Spleen (tissue), 7 donors: Measurements from ENCODE around the gene C16orf54.

Source experiments
- POLR2AphosphoS5 ChIP-seq, 3 donors: sonication (generic); formaldehyde crosslinking; IDR thresholded peaks; one replicate each; pipeline ENCODE4 v1.5.1; 2017; ENCODE audit warnings: antibody characterized with exemption in 3 of 3
- TF ChIP-seq, protein P1 (sequence below), 11 experiments: fragments of 200-600 bp in 7 of 11; fragments of 450-650 bp in 4 of 11; sonication (generic) in 4 of 11; IDR thresholded peaks in 8 of 11; conservative IDR thresholded peaks in 3 of 11; 1 replicate in 7 of 11; 2 replicates in 4 of 11; pipeline versions ENCODE4 v1.4.0 to v1.8.0; 2016 to 2021; ENCODE audit warnings: antibody characterized with exemption in 11 of 11, inconsistent platforms in 4 of 11, mild to moderate bottlenecking in 1 of 11
- donor health status: DM: no; HTN: no; CAD: no; lungs with moderate emphysema.
- donor health status: DM: no; HTN: no; CAD: no.
- donor health status: DM: no; HTN: no; CAD: no.

DNA sequence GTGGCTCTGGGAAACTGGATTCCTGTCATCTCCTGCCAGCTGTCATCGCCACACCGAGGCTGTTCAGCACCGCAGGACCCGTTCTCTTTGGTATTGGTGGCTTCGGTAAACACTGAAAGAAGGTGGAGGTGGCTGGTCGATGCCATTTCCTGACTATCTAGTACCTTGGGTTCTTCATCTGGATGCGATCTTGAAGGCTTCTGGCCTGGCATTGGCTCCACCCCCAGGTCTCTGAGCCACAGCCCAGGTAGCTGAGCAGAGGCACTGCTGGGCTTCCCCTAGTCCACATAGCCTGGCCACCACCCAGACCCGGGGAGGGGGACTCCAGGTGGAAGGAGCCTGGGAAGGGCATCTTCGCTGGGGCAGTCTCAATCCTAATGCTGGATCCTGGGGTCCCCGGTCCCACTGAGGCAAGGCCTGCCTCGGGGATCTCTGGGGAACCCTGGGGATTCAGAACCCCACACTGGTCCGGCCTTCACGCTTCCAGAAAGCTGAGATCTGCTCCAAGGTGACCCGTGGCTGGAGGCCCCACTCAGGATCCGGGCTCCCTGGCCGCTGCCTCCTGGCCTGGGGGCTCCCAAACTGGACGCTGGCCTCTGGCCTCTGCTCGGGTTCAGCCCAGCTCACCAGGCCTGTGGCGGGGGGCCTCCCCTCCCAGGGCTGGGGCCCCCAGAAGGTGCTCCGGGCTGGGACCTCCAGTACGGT, 1.8 kb downstream of the C16orf54 start:
- TF ChIP-seq, protein P1, sequence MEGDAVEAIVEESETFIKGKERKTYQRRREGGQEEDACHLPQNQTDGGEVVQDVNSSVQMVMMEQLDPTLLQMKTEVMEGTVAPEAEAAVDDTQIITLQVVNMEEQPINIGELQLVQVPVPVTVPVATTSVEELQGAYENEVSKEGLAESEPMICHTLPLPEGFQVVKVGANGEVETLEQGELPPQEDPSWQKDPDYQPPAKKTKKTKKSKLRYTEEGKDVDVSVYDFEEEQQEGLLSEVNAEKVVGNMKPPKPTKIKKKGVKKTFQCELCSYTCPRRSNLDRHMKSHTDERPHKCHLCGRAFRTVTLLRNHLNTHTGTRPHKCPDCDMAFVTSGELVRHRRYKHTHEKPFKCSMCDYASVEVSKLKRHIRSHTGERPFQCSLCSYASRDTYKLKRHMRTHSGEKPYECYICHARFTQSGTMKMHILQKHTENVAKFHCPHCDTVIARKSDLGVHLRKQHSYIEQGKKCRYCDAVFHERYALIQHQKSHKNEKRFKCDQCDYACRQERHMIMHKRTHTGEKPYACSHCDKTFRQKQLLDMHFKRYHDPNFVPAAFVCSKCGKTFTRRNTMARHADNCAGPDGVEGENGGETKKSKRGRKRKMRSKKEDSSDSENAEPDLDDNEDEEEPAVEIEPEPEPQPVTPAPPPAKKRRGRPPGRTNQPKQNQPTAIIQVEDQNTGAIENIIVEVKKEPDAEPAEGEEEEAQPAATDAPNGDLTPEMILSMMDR (IDR thresholded peaks at IDR 0.05 in 8 of 11, conservative IDR thresholded peaks at IDR 0.05 in 3 of 11) = no peak
- no peak for TF ChIP-seq POLR2AphosphoS5 (IDR thresholded peaks at IDR 0.05)
